CD4-positive, alpha-beta T cell (primary cell): ENCODE measurements around the gene NEBL. TPM values are rescaled to one million over a fixed set of nuclear protein-coding genes. Genes with fewer than 3 reads are reported as not detected.

Experiments
- ATAC-seq: fragments of 200-7000 bp; cut with Tn5 transposase; one replicate; pipeline ENCODE4 v1.10.0; 2022; ENCODE audit warnings: mild to moderate bottlenecking; ENCODE audit not compliant: poor library complexity
- CTCF ChIA-PET: fragments of 350-600 bp; sonication (Branson Sonifier 250); formaldehyde crosslinking; loops from one replicate; lab custom pipeline; 2021; ENCODE audit warnings: antibody characterized with exemption, inconsistent platforms; lab: Charles Lee
- POLR2A ChIA-PET: fragments of 350-600 bp; sonication (Branson Sonifier 250); formaldehyde crosslinking; loops from one replicate; lab custom pipeline; 2021; ENCODE audit warnings: antibody characterized with exemption, inconsistent platforms; lab: Charles Lee
- DNase-seq, 14 experiments: peaks; one replicate each; pipeline ENCODE4 v3.0.0-alpha.2; 2013 to 2020; ENCODE audit warnings: mixed read lengths in 2 of 14
- H3K27ac ChIP-seq, 2 donors: one replicate each; pipeline versions ENCODE4 v1.5.1 to v1.7.0; 2013; ENCODE audit warnings: low read length in 2 of 2, low read depth in 1 of 2, mild to moderate bottlenecking in 1 of 2
- H3K27me3 ChIP-seq, 2 experiments: 1 replicate in 1 of 2; 2 replicates in 1 of 2; pipeline versions ENCODE4 v1.6.1 to v1.7.0; 2013; ENCODE audit warnings: low read length in 2 of 2, control low read depth in 1 of 2, mild to moderate bottlenecking in 1 of 2, moderate library complexity in 1 of 2; ENCODE audit not compliant: insufficient read depth in 2 of 2, control insufficient read depth in 1 of 2
- H3K36me3 ChIP-seq: one replicate; pipeline ENCODE4 v1.6.1; 2013; ENCODE audit warnings: low read length, control low read depth; ENCODE audit not compliant: insufficient read depth
- H3K4me1 ChIP-seq: one replicate; pipeline ENCODE4 v1.6.1; 2013; ENCODE audit warnings: low read length, control low read depth; ENCODE audit not compliant: insufficient read depth
- H3K4me3 ChIP-seq: one replicate; pipeline ENCODE4 v1.5.1; 2013; ENCODE audit warnings: mild to moderate bottlenecking, low read length, moderate library complexity
- H3K9me3 ChIP-seq, 2 experiments: 1 replicate in 1 of 2; 2 replicates in 1 of 2; pipeline versions ENCODE4 v1.6.1 to v1.7.0; 2013; ENCODE audit warnings: low read length in 2 of 2, mild to moderate bottlenecking in 2 of 2, control low read depth in 1 of 2, moderate library complexity in 1 of 2; ENCODE audit not compliant: control insufficient read depth in 1 of 2, insufficient read depth in 1 of 2
- H3K27ac Mint-ChIP-seq: one replicate; pipeline ENCODE4 v1.8.0; 2020; ENCODE audit warnings: mixed read lengths
- H3K27me3 Mint-ChIP-seq: one replicate; pipeline ENCODE4 v1.8.0; 2021; ENCODE audit warnings: mixed read lengths
- H3K36me3 Mint-ChIP-seq: one replicate; pipeline ENCODE4 v1.8.0; 2021; ENCODE audit warnings: low read depth, mixed read lengths
- H3K4me1 Mint-ChIP-seq: one replicate; pipeline ENCODE4 v1.8.0; 2021; ENCODE audit warnings: low read depth, mixed read lengths
- H3K4me3 Mint-ChIP-seq: one replicate; pipeline ENCODE4 v1.8.0; 2020; ENCODE audit warnings: mild to moderate bottlenecking, mixed read lengths
- H3K9me3 Mint-ChIP-seq: one replicate; pipeline ENCODE4 v1.8.0; 2020; ENCODE audit warnings: mixed read lengths
- intact Hi-C, 2 experiments: fragments of 100-400 bp; cut with DNase I in 1 of 2; cut with micrococcal nuclease in 1 of 2; formaldehyde crosslinking; loops; one replicate each; pipeline versions ENCODE4 v1.15.1 to v1.9.0; 2023 to 2025; cut with DNase I, micrococcal nuclease
- total RNA-seq, 174 experiments: library from RNA in 2 of 174; stranded (reverse) in 2 of 174; gene quantifications; one replicate each; pipeline ENCODE4 v1.2.3 and lab custom pipeline; 2021 to 2026
- TF ChIP-seq, protein P1 (sequence below): fragments of 200-600 bp; IDR thresholded peaks from one replicate; pipeline ENCODE4 v1.8.0; 2022; ENCODE audit warnings: antibody characterized with exemption, mild to moderate bottlenecking

Gene NEBL
- total RNA-seq, 2 experiments from 2014 or later = 0.17 to 0.22 TPM

GRCh38 chr10:20745556-20746375, 151.3 kb downstream of the NEBL start:
- intact Hi-C loops = no loop called here

DNA sequence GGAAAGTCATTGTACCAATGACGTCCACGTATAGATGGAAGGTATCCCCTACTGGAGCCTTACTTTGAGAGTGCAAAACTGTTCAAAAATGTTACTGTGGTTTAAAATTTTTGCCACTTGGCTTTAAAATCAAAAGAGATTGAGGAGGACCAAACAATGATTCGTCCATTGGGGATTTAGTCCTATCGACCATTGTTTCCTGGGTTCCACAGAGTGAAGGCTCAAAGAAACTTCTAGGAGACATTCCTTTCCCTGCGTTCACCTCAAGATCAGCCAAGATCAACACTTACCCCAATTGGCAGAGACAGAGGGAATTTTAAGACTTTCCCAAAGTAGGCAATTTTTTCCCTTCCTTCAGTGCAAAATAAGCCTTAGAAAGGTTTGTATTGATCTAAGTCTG, 152.3 kb downstream of the NEBL start:
- no peak for ATAC-seq
- intact Hi-C loops = loop anchor here in 1 of 2 experiments (1.0 kb wide), 1 partner anchor 9 kb away; no protein-coding TSS in a partner anchor
- H3K36me3 ChIP-seq = no peaks in the 10 kb centered on the region
- ChIA-PET CTCF (no interaction called here), POLR2A (no interaction called here)
- no peak overlapping the region for H3K27ac Mint-ChIP-seq
- H3K4me3 Mint-ChIP-seq = no peak overlapping the region
- H3K4me1 ChIP-seq = no peaks in the 10 kb centered on the region
- peaks cover 1 to 3% of the 10 kb centered on the region in 2 experiments for H3K9me3 ChIP-seq
- H3K4me1 Mint-ChIP-seq = no peaks in the 10 kb centered on the region
- no peaks in the 10 kb centered on the region for H3K27me3 Mint-ChIP-seq
- no peaks in the 10 kb centered on the region for H3K36me3 Mint-ChIP-seq
- TF ChIP-seq, protein P1, sequence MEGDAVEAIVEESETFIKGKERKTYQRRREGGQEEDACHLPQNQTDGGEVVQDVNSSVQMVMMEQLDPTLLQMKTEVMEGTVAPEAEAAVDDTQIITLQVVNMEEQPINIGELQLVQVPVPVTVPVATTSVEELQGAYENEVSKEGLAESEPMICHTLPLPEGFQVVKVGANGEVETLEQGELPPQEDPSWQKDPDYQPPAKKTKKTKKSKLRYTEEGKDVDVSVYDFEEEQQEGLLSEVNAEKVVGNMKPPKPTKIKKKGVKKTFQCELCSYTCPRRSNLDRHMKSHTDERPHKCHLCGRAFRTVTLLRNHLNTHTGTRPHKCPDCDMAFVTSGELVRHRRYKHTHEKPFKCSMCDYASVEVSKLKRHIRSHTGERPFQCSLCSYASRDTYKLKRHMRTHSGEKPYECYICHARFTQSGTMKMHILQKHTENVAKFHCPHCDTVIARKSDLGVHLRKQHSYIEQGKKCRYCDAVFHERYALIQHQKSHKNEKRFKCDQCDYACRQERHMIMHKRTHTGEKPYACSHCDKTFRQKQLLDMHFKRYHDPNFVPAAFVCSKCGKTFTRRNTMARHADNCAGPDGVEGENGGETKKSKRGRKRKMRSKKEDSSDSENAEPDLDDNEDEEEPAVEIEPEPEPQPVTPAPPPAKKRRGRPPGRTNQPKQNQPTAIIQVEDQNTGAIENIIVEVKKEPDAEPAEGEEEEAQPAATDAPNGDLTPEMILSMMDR = no peak
- H3K27ac ChIP-seq = no peak overlapping the region
- no peak overlapping the region for H3K4me3 ChIP-seq
- H3K27me3 ChIP-seq = no peaks in the 10 kb centered on the region
- peaks cover 6% of the 10 kb centered on the region for H3K9me3 Mint-ChIP-seq
- no peak for DNase-seq

More at GRCh38 chr10:20745556-20746375, 151.3 kb downstream of the NEBL start:
- no peaks in the 10 kb centered on the region for H3K4me1 ChIP-seq
- no peak overlapping the region for H3K27ac Mint-ChIP-seq
- no peak overlapping the region for H3K4me3 ChIP-seq
- DNase-seq (no peak), ATAC-seq (no peak)
- CTCF ChIA-PET = no interaction called here
- POLR2A ChIA-PET = no interaction called here
- no peaks in the 10 kb centered on the region for H3K27me3 ChIP-seq
- H3K36me3 Mint-ChIP-seq = no peaks in the 10 kb centered on the region
- no peaks in the 10 kb centered on the region for H3K27me3 Mint-ChIP-seq
- peaks cover 3 to 11% of the 10 kb centered on the region in 2 experiments for H3K9me3 ChIP-seq
- H3K27ac ChIP-seq = no peak overlapping the region
- TF ChIP-seq, protein P1 = no peak
- H3K4me3 Mint-ChIP-seq = no peak overlapping the region
- peaks cover 10% of the 10 kb centered on the region for H3K9me3 Mint-ChIP-seq
- no peaks in the 10 kb centered on the region for H3K4me1 Mint-ChIP-seq
- H3K36me3 ChIP-seq = no peaks in the 10 kb centered on the region

DNA sequence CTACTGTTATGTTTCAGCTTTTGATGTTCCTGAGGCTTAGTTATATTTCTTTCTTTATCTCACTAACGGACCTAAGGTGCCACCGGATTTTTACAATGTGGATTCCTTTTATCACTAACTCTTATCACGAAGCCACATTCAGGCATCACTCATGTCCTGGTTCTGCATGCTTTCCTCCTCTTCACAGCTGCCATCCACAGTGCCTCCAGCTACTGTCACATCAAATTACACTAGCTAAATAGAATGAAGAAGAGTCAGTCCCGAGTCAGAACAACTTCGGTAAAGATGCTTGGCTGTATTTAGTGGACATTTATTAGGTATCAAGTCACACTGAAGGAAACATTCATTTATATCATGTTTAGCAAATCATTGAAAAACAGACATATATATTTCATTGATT, 153.2 kb downstream of the NEBL start:
- no peaks in the 10 kb centered on the region for H3K36me3 ChIP-seq
- Mint-ChIP-seq H3K36me3 (no peaks in the 10 kb centered on the region), H3K27ac (no peak overlapping the region), H3K4me3 (no peak overlapping the region), H3K27me3 (no peaks in the 10 kb centered on the region), H3K4me1 (no peaks in the 10 kb centered on the region), H3K9me3 (peaks cover 5% of the 10 kb centered on the region)
- POLR2A ChIA-PET = no interaction called here
- intact Hi-C loops = loop anchor here in 1 of 2 experiments (1.0 kb wide), 1 partner anchor 8 kb away; no protein-coding TSS in a partner anchor
- H3K4me1 ChIP-seq = no peaks in the 10 kb centered on the region
- no peak overlapping the region for H3K27ac ChIP-seq
- H3K9me3 ChIP-seq = peaks cover 0 to 3% of the 10 kb centered on the region in 2 experiments
- no peak for ATAC-seq
- no peak overlapping the region for H3K4me3 ChIP-seq
- CTCF ChIA-PET = no interaction called here
- no peak for DNase-seq
- no peaks in the 10 kb centered on the region for H3K27me3 ChIP-seq
- TF ChIP-seq, protein P1 = no peak
